CD4-positive, alpha-beta T cell treated with Interleukin-10 for 1 hour (primary cell): ENCODE results near the gene TADA2A.
"Not testable (repeated sequence)": the region's sequence is repeated elsewhere in the genome, so short reads cannot be mapped to it uniquely, and the experiment has no call there.

Source experiments
- DNase-seq: peaks from one replicate; pipeline ENCODE4 v3.0.0-alpha.2; 2020

Gene TADA2A

GRCh38 chr17:37494401-37494831, 87.7 kb downstream of the TADA2A start:
- DNase-seq = no peak

GRCh38 chr17:37494971-37495370, 88.3 kb downstream of the TADA2A start:
- DNase-seq = no peak

- no peak for DNase-seq
Observed at GRCh38 chr17:37500378-37500777, 93.7 kb downstream of the TADA2A start.

GRCh38 chr17:37502009-37502936, 95.6 kb downstream of the TADA2A start:
- DNase-seq = no peak

GRCh38 chr17:37503148-37503547, 96.5 kb downstream of the TADA2A start:
- no peak for DNase-seq

- DNase-seq = no peak
Observed at GRCh38 chr17:37505333-37505732, 98.6 kb downstream of the TADA2A start.

- DNase-seq = no peak
Observed at GRCh38 chr17:37506678-37507077, 100.0 kb downstream of the TADA2A start.

GRCh38 chr17:37507111-37507510, 100.4 kb downstream of the TADA2A start:
- no peak for DNase-seq

GRCh38 chr17:37510056-37510455, 103.4 kb downstream of the TADA2A start:
- DNase-seq = no peak

GRCh38 chr17:37511642-37512041, 105.0 kb downstream of the TADA2A start:
- not testable (repeated sequence) for DNase-seq

- no peak for DNase-seq
Observed at GRCh38 chr17:37512442-37513068, 105.9 kb downstream of the TADA2A start.

GRCh38 chr17:37513711-37514110, 107.0 kb downstream of the TADA2A start:
- DNase-seq = no peak

GRCh38 chr17:37516127-37516571, 109.5 kb downstream of the TADA2A start:
- DNase-seq = no peak

- no peak for DNase-seq
Observed at GRCh38 chr17:37517881-37518280, 111.2 kb downstream of the TADA2A start.

GRCh38 chr17:37518826-37519225, 112.1 kb downstream of the TADA2A start:
- DNase-seq = no peak

- no peak for DNase-seq
Observed at GRCh38 chr17:37519251-37519985, 112.7 kb downstream of the TADA2A start.

- DNase-seq = no peak
Observed at GRCh38 chr17:37520174-37520573, 113.5 kb downstream of the TADA2A start.

GRCh38 chr17:37521821-37522220, 115.1 kb downstream of the TADA2A start:
- DNase-seq = no peak

GRCh38 chr17:37523715-37524219, 117.1 kb downstream of the TADA2A start:
- DNase-seq = no peak

- DNase-seq = peak; percentile 57
Observed at GRCh38 chr17:37527249-37527851, 120.7 kb downstream of the TADA2A start.
